SH-SY5Y (cell line): ENCODE data around the gene SLC35A1.

ENCODE experiments used
- GATA2 ChIP-seq: IDR thresholded peaks from 2 replicates; pipeline ENCODE4 v1.6.1; 2011; ENCODE audit warnings: mild to moderate bottlenecking, low read depth, low read length
- GATA3 ChIP-seq: IDR thresholded peaks from 2 replicates; pipeline ENCODE4 v1.6.1; 2011; ENCODE audit warnings: low read depth, mild to moderate bottlenecking, low read length, moderate library complexity

SLC35A1 gene, protein sequence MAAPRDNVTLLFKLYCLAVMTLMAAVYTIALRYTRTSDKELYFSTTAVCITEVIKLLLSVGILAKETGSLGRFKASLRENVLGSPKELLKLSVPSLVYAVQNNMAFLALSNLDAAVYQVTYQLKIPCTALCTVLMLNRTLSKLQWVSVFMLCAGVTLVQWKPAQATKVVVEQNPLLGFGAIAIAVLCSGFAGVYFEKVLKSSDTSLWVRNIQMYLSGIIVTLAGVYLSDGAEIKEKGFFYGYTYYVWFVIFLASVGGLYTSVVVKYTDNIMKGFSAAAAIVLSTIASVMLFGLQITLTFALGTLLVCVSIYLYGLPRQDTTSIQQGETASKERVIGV

DNA sequence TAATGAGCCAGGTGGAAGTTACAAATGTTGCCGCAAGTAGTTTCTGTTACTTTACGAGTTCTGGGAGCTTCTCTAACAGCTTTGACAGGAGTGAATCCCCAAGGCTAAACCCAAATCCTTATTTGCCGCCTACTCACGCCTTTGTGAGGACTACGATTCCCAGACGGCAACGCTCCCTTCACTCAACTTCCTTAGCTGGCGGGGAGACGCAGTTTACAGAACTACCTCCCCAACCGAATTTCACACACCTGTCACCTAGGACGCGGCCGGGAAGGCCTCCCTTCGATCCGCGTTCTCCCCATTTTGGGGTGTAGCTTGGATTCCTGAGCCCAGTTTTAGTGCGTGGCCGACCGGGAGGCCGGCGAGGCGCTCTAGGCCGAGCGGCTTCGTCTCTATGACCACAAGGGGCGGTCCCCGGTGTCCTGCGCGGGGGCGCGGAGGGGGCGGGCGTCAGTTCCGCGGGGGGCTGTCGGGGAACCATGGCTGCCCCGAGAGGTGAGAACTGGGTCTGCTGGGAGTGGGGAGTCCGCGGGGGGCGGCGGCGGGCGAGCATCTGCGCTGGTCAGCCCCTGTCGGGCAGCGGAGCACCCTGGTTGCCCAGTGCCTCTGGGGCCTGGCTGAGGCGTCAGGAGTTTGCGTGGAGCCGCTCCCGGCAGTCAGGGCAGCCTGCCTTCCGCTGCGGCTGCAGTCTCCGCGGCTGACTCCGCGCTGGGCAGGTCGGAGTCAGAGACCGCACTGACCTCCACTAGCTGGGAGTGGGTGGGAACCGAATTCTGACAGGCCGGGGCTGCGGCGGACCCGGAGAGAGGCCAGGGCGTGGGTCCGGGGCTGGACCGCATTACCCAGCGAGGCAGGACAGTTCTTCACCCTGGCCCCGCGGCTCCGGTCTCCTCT is at the start of gene SLC35A1:
Gene SLC35A1 (plus strand): TSS at position 450 of the 894 bp plus-strand sequence. CDS start 30 bp downstream, at position 480.
- TF ChIP-seq GATA2 (no peak), GATA3 (no peak)

DNA sequence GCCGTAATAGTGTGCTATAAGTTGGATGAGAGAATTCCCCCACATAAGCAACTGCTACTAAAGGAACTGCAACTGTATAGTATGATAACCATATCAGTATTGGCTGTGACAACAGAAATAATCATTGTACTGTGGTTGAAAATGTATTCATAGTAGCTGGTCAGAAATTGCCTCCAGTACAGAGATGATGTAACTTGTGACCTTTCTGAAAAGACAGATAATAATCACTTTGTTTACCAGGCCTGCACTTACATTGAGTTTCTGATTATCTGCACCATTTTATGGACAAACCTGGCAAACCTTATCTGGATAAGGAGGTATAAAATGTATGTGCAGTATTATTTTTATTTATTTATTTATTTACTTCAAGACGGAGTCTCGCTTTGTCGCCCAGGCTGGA is 46.0 kb upstream of the SLC35A1 start:
- TF ChIP-seq GATA3 = no peak
- no peak for TF ChIP-seq GATA2

DNA sequence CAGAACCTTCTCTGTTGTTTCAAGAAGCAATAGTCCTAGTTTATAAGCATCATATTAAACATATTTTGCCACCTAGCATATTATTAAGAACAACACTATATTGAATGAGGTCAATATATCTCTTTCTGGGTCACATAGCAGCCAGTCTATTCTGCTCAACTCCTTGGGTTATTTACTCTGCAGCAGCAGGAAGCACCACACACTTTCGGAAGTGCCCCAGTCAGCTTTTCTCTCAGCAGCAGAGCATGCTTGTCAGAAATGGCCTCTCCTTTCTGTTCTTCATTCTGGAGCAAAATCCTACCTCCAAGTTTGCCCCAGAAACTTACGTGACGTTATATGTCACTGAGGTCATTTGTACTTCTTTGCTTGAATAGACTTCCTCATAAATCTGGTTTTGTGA is 42.3 kb upstream of the SLC35A1 start:
- TF ChIP-seq GATA3 = no peak
- TF ChIP-seq GATA2 = no peak

DNA sequence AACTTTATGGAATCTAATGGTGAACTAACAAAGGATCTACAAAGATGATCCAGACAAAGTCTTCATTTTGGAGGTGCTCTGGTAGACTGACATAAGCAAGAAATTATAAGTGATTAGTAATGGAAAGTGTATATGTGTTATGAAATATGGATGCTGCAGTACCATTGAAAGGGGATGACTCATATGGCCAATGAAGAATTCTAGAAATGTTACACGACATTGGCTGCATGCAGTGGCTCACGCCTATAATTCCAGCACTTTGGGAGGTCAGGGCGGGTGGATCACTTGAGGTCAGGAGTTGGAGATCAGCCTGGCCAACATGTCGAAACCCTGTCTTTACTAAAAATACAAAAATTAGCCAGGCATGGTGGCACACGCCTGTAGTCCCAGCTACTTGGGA is 41.5 kb upstream of the SLC35A1 start:
- TF ChIP-seq GATA3 (no peak), GATA2 (no peak)

DNA sequence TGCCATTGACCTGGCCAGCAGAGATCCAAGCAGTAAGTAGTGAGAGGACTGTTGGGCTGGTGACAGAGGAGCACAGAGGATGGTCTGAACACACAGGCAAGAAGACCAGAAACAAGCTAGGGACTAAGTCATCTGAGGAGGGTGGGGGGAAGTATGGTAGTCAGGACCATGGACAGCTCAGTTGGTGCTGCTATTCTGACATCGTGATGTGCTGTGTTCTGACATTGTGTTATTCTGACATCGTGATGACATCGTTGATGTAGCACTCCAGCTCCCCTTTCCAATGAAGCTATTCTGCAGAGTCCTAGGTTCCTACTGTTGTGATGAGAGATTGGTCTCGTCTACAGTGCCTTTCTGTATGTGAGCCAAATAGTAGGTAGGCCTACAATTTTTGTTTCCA is 36.3 kb upstream of the SLC35A1 start:
- TF ChIP-seq GATA2 = no peak
- TF ChIP-seq GATA3 = no peak

DNA sequence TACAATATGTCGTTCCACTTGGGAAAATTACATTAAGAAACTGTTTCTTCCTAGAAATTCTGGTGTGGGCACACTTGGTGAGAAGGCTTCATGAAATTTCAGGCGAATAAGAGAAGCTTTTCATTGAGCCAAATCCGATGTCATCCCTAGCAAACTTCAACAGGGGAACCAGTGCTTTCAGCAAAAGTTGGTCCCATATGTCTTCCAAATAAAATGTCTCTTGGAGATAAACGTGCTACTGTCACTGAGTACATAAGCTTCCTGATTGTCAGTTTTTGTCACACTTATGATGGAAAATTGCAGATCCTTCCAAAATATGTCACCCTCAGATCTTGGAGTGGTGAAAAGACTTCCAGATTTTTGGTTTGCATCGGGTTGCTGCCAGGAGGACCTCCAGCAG is 31.1 kb upstream of the SLC35A1 start:
- TF ChIP-seq GATA2 (no peak), GATA3 (no peak)

DNA sequence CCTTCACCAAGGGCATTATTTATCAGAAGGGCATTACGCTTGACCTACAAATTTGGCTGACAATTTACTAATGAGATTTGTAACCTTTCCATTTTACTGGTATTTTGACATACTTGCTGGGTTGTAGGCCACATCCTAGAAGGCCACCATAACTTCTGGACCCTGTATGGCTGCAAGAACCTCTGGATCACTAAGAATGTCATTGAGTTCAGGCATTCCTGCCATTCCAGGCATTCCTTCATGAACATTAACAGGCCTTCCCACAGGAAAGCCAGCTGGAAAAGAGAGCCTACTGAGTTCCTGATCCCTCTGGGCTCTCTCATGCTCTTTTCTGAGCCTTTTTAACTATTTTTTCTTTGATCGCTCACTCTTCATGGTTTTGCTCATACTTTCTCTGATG is 28.4 kb upstream of the SLC35A1 start:
- TF ChIP-seq GATA3 = no peak
- TF ChIP-seq GATA2 = no peak

DNA sequence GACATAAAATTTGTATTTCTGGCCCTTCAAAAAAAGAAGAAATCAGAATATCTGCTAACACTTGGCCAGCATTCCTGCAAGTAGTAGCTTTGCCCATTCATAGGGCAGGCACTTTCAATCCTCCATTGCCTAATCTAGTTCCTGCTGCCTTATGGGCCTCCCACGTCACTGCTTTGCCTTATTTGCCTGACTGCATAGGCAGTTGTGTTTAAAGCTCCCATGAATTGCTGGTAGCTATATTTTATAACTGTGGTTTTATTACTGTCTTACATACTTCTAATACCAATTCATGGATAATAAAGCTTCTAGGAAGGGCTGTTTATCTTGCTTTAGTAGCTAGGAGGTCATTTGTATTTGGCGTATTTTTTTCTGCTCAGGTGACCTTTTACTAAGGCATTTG is 7.7 kb upstream of the SLC35A1 start:
- TF ChIP-seq GATA2 (no peak), GATA3 (no peak)

DNA sequence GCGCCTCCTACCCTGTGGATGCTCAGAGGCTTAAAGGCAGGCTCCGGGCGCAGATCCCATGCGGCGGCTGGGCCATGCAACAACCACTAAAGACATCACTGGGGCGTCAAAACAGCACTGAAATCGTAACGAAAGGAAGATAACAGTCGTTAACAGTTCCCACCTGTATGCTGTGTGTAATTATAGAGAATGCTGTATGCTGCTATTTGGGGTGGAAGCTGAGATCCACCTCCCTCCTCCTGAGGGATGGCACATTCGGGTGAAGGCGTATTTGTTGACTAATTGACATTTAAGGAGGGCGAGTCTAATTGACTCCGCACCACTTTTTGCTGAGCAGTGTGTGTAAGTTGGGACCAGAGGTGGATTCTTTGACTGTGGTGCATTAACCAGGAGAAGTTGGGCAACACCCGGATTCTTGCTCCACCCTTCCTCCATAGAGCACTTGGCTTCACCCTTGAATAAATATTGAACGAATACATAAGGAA is 687 bp downstream of the SLC35A1 start:
- no peak for TF ChIP-seq GATA3
- no peak for TF ChIP-seq GATA2

DNA sequence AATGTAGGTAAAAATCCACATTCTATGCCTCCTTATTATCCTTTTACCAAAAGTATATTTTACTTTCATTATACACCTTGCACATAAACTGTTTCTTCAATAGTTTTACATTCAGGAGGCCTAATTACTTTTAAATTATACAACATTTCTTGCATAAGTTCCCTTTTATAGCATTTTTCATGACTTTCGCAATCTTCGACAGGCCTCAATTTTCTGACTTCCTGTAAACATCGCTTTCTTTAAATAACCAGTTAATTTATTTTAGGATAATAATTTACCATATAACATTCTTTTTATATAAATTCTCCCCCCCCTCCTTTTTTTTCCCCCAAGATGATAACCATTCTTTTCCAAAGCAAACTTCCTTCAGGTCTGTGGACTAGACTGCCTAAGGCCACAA is 9.2 kb downstream of the SLC35A1 start:
- TF ChIP-seq GATA3 (no peak), GATA2 (no peak)

DNA sequence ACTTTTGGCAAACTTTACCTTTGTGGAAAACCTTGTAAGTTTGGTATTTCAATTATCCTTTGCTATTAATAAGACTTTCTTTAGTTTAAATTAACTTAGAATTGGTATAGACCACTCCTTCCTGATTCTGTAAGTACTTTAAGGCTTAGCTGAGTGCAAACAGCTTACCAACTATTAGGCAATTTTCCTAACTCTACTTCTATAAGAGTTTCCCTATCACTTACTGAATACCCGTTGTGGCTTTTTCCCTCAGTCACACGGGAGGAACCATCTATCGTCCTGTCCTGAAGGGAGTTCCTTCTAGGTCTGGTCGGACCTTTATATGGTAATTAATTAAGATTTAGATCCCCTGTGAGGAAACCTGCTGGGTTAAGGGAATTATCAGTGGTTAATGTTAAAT is 9.6 kb downstream of the SLC35A1 start:
- TF ChIP-seq GATA3 (no peak), GATA2 (no peak)

DNA sequence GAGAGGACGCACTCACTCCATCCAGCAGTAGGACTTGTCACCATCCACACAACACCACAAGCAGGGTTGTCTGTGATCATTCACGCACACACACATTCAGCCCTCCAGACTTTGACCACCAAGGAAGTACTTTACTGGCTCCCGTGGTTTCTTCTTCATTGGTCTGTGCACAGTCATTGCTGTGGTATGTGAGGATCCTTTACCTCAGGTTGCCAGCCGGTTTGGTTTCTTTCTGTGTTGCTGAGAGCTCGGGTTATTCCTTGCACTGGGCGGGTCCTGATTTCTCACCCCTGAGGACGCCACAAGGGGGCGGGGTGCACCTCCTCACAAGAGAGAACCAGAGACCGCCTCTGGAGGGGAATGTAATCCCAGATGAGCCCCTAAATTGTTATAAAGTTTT is 11.2 kb downstream of the SLC35A1 start:
- TF ChIP-seq GATA2 = no peak
- no peak for TF ChIP-seq GATA3

DNA sequence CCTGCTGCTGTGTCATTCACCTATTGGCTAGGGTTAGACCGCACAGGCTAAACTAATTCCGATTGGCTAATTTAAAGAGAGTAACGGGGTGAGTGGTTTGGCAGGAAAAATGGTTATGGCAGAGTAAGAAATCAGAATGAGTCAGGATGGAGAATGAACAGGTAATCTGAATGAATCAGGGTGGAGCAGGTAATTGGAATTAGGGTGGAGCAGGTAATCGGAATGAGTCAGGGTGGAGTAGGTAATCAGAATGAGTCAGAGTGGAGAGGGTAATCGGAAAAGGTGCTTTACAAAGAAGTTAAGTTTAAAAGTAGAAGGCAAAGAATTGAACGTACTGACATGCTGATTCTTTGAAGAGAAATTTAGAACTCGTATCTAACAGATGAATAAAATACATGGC is 11.7 kb downstream of the SLC35A1 start:
- no peak for TF ChIP-seq GATA2
- no peak for TF ChIP-seq GATA3

DNA sequence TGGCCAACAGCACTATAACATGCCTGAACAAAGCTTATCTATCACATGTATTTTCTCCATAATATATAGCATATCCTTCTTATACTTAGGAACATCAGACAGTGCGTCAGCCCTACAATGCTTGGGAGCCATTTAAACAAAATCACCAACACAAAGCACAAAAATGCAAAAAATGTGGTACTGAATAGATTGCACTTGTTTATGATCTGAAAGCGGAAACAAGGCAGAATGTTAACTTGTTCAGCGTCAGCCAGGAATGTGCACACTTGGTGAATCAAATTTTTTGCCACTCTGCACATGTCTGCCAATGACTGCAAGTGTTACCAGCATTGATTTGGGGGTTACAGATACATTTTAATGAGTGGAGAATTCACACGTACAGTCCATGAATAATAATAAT is 14.8 kb downstream of the SLC35A1 start:
- no peak for TF ChIP-seq GATA2
- no peak for TF ChIP-seq GATA3
